K562 (cell line): ENCODE measurements around the gene PALLD. TPM values are rescaled to one million over a fixed set of nuclear protein-coding genes. Genes with fewer than 3 reads are reported as not detected.
A peak's percentile ranks its signal among the peaks of the same experiment; 100 is the strongest.

Experiments used
- RAD51 ChIP-seq: fragments of 450-650 bp; IDR thresholded peaks from 2 replicates; pipeline ENCODE4 v1.7.1; 2016; ENCODE audit warnings: low read depth, mild to moderate bottlenecking, borderline replicate concordance
- ZNF274 ChIP-seq: IDR thresholded peaks from 2 replicates; pipeline ENCODE4 v1.6.1; 2011; ENCODE audit warnings: low read depth, mild to moderate bottlenecking, low read length, moderate library complexity, borderline replicate concordance
- polyA plus RNA-seq, 8 experiments: library from polyadenylated mRNA; depleted of rRNA in 4 of 8; stranded (reverse) in 5 of 8; unstranded in 3 of 8; fragments of >200 nt; fragmentation: Nextera tagmentation in 2 of 8; fragmentation: Illumina TruSeq in 1 of 8; extraction: Ambion mirVana in 2 of 8; extraction: Trizol in 1 of 8; gene quantifications; 2 replicates each; pipeline versions ENCODE4 v1.2.1 to v1.2.3, GENCODE V29; 2011 to 2014; ENCODE audit warnings: inconsistent platforms in 1 of 8, missing spikeins in 1 of 8
- total RNA-seq, 7 experiments: library from RNA; depleted of rRNA in 6 of 7; stranded (reverse); fragments of >200 nt in 6 of 7; fragmentation: Illumina TruSeq in 2 of 7; extraction: Trizol in 2 of 7; gene quantifications; 2 replicates each; pipeline versions ENCODE4 v1.2.1 to v1.2.3, GENCODE V29; 2011 to 2021; ENCODE audit warnings: low replicate concordance in 1 of 7
- TF ChIP-seq, protein P1 (sequence below): fragments of 450-650 bp; IDR thresholded peaks from 2 replicates; pipeline ENCODE4 v1.6.1; 2016; ENCODE audit warnings: mild to moderate bottlenecking, moderate library complexity

The PALLD gene
- total and polyA plus RNA-seq, 9 of the 15 experiments (the other 6 are each of a cell fraction or from before 2014, with no cell fraction given), result 0.01 to 0.35 (median 0.06) TPM; not detected in 3

DNA sequence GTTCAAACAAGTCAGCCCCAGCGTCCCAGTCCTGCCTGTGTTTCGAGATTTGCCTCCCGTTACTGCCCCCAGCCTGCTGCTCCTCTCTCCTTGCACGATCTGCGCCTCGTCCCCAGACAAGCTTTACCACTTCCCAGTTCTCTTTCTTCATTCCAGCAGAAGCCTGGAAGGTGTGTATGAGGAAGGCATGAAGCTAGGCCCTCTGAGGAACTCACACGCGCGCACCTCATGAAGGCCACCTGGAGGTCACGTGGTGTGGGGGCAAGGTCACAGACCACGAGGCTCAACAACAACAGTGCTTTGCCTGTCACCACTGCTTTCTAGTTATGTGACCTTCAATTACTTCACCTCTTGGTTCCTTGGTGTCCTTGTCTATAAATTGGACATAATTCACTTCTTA is 181.0 kb downstream of the PALLD start (continued):
- TF ChIP-seq, protein P1, sequence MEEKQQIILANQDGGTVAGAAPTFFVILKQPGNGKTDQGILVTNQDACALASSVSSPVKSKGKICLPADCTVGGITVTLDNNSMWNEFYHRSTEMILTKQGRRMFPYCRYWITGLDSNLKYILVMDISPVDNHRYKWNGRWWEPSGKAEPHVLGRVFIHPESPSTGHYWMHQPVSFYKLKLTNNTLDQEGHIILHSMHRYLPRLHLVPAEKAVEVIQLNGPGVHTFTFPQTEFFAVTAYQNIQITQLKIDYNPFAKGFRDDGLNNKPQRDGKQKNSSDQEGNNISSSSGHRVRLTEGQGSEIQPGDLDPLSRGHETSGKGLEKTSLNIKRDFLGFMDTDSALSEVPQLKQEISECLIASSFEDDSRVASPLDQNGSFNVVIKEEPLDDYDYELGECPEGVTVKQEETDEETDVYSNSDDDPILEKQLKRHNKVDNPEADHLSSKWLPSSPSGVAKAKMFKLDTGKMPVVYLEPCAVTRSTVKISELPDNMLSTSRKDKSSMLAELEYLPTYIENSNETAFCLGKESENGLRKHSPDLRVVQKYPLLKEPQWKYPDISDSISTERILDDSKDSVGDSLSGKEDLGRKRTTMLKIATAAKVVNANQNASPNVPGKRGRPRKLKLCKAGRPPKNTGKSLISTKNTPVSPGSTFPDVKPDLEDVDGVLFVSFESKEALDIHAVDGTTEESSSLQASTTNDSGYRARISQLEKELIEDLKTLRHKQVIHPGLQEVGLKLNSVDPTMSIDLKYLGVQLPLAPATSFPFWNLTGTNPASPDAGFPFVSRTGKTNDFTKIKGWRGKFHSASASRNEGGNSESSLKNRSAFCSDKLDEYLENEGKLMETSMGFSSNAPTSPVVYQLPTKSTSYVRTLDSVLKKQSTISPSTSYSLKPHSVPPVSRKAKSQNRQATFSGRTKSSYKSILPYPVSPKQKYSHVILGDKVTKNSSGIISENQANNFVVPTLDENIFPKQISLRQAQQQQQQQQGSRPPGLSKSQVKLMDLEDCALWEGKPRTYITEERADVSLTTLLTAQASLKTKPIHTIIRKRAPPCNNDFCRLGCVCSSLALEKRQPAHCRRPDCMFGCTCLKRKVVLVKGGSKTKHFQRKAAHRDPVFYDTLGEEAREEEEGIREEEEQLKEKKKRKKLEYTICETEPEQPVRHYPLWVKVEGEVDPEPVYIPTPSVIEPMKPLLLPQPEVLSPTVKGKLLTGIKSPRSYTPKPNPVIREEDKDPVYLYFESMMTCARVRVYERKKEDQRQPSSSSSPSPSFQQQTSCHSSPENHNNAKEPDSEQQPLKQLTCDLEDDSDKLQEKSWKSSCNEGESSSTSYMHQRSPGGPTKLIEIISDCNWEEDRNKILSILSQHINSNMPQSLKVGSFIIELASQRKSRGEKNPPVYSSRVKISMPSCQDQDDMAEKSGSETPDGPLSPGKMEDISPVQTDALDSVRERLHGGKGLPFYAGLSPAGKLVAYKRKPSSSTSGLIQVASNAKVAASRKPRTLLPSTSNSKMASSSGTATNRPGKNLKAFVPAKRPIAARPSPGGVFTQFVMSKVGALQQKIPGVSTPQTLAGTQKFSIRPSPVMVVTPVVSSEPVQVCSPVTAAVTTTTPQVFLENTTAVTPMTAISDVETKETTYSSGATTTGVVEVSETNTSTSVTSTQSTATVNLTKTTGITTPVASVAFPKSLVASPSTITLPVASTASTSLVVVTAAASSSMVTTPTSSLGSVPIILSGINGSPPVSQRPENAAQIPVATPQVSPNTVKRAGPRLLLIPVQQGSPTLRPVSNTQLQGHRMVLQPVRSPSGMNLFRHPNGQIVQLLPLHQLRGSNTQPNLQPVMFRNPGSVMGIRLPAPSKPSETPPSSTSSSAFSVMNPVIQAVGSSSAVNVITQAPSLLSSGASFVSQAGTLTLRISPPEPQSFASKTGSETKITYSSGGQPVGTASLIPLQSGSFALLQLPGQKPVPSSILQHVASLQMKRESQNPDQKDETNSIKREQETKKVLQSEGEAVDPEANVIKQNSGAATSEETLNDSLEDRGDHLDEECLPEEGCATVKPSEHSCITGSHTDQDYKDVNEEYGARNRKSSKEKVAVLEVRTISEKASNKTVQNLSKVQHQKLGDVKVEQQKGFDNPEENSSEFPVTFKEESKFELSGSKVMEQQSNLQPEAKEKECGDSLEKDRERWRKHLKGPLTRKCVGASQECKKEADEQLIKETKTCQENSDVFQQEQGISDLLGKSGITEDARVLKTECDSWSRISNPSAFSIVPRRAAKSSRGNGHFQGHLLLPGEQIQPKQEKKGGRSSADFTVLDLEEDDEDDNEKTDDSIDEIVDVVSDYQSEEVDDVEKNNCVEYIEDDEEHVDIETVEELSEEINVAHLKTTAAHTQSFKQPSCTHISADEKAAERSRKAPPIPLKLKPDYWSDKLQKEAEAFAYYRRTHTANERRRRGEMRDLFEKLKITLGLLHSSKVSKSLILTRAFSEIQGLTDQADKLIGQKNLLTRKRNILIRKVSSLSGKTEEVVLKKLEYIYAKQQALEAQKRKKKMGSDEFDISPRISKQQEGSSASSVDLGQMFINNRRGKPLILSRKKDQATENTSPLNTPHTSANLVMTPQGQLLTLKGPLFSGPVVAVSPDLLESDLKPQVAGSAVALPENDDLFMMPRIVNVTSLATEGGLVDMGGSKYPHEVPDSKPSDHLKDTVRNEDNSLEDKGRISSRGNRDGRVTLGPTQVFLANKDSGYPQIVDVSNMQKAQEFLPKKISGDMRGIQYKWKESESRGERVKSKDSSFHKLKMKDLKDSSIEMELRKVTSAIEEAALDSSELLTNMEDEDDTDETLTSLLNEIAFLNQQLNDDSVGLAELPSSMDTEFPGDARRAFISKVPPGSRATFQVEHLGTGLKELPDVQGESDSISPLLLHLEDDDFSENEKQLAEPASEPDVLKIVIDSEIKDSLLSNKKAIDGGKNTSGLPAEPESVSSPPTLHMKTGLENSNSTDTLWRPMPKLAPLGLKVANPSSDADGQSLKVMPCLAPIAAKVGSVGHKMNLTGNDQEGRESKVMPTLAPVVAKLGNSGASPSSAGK, result 0 out of 2 replicates have a peak, but pooled peaks have one; percentile 13
- 0 out of 2 replicates have a peak, but pooled peaks have one; percentile 36 for TF ChIP-seq RAD51
- no peak for TF ChIP-seq ZNF274
